Astrocyte (in vitro differentiated cells and primary cell): ENCODE data around the gene ATP2A1. TPM values are rescaled to one million over a fixed set of nuclear protein-coding genes. Genes with fewer than 3 reads are reported as not detected.

Experiments
- DNase-seq: peaks from one replicate; pipeline ENCODE4 v3.0.0-alpha.2; 2010; ENCODE audit warnings: low read depth
- FAIRE-seq: peaks from 2 replicates; lab custom pipeline; 2011; peaks lifted over from hg19 to GRCh38; lab: Jason Lieb, UNC
- H2AFZ ChIP-seq: 2 replicates; pipeline ENCODE4 v1.6.0; 2012; ENCODE audit warnings: low read depth, low read length, inconsistent platforms
- H3K27ac ChIP-seq: 2 replicates; pipeline ENCODE4 v1.5.1; 2011; ENCODE audit warnings: low read depth, low read length, inconsistent platforms
- H3K27me3 ChIP-seq: 2 replicates; pipeline ENCODE4 v1.6.0; 2011; ENCODE audit warnings: low read length, inconsistent platforms; ENCODE audit not compliant: insufficient read depth
- H3K36me3 ChIP-seq: 2 replicates; pipeline ENCODE4 v1.5.1; 2011; ENCODE audit warnings: low read length, inconsistent platforms; ENCODE audit not compliant: insufficient read depth
- H3K4me1 ChIP-seq: 2 replicates; pipeline ENCODE4 v1.5.1; 2011; ENCODE audit warnings: low read length, inconsistent platforms; ENCODE audit not compliant: insufficient read depth
- H3K4me2 ChIP-seq: 2 replicates; pipeline ENCODE4 v1.6.0; 2012; ENCODE audit warnings: low read length, inconsistent platforms
- H3K4me3 ChIP-seq: 2 replicates; pipeline ENCODE4 v1.5.1; 2011; ENCODE audit warnings: low read depth, mild to moderate bottlenecking, low read length, inconsistent platforms; ENCODE audit not compliant: insufficient read depth
- H3K79me2 ChIP-seq: 2 replicates; pipeline ENCODE4 v1.6.0; 2012; ENCODE audit warnings: mild to moderate bottlenecking, low read length, inconsistent platforms; ENCODE audit not compliant: insufficient read depth
- H3K9ac ChIP-seq: 2 replicates; pipeline ENCODE4 v1.6.0; 2012; ENCODE audit warnings: mild to moderate bottlenecking, low read length, inconsistent platforms
- H3K9me3 ChIP-seq: 2 replicates; pipeline ENCODE4 v1.5.1; 2012; ENCODE audit warnings: low read depth, mild to moderate bottlenecking, low read length, inconsistent platforms; ENCODE audit not compliant: insufficient read depth
- H4K20me1 ChIP-seq: 2 replicates; pipeline ENCODE4 v1.6.0; 2012; ENCODE audit warnings: low read length, inconsistent platforms; ENCODE audit not compliant: insufficient read depth
- H3K27ac Mint-ChIP-seq: one replicate; pipeline ENCODE4 v1.8.0; 2021; ENCODE audit warnings: mild to moderate bottlenecking, mixed read lengths; ENCODE audit not compliant: unreplicated experiment
- H3K27me3 Mint-ChIP-seq: one replicate; pipeline ENCODE4 v1.8.0; 2021; ENCODE audit warnings: low read depth, mixed read lengths; ENCODE audit not compliant: unreplicated experiment
- H3K36me3 Mint-ChIP-seq: one replicate; pipeline ENCODE4 v1.8.0; 2021; ENCODE audit warnings: low read depth, mixed read lengths; ENCODE audit not compliant: unreplicated experiment
- H3K4me1 Mint-ChIP-seq: one replicate; pipeline ENCODE4 v1.8.0; 2021; ENCODE audit warnings: low read depth, mixed read lengths; ENCODE audit not compliant: unreplicated experiment
- H3K4me3 Mint-ChIP-seq: one replicate; pipeline ENCODE4 v1.8.0; 2021; ENCODE audit warnings: mild to moderate bottlenecking, moderate library complexity, mixed read lengths; ENCODE audit not compliant: unreplicated experiment
- H3K9me3 Mint-ChIP-seq: one replicate; pipeline ENCODE4 v1.8.0; 2021; ENCODE audit warnings: mild to moderate bottlenecking, mixed read lengths; ENCODE audit not compliant: unreplicated experiment
- EZH2 ChIP-seq: IDR thresholded peaks from 2 replicates; pipeline ENCODE4 v1.6.1; 2012; ENCODE audit warnings: mild to moderate bottlenecking, low read length, inconsistent platforms; ENCODE audit not compliant: insufficient read depth
- total RNA-seq: library from RNA; stranded (reverse); gene quantifications from 2 replicates; pipeline ENCODE4 v1.2.1, GENCODE V29; 2021
- TF ChIP-seq, protein P1 (sequence below): IDR thresholded peaks from 2 replicates; pipeline ENCODE4 v1.5.1; 2011; ENCODE audit warnings: low read depth, mild to moderate bottlenecking, inconsistent platforms, low read length, moderate library complexity; ENCODE audit not compliant: insufficient read depth

Gene ATP2A1
- total RNA-seq, 1 donor from 2014 or later = 2.0 TPM

GRCh38 chr16:28845761-28846079, 32.6 kb upstream of the ATP2A1 start:
- Mint-ChIP-seq H3K4me1 (peaks cover 9% of the 10 kb centered on the region), H3K36me3 (peaks cover 6% of the 10 kb centered on the region), H3K9me3 (no peaks in the 10 kb centered on the region), H3K27me3 (no peaks in the 10 kb centered on the region), H3K27ac (peak overlapping the region; percentile 96), H3K4me3 (peak overlapping the region; percentile 97)
- FAIRE-seq = no peak
- peaks cover 41% of the 10 kb centered on the region for H3K79me2 ChIP-seq
- H4K20me1 ChIP-seq = peaks cover 14% of the 10 kb centered on the region
- H3K36me3 ChIP-seq = peaks cover 23% of the 10 kb centered on the region
- TF ChIP-seq EZH2 = no peak
- TF ChIP-seq, protein P1, sequence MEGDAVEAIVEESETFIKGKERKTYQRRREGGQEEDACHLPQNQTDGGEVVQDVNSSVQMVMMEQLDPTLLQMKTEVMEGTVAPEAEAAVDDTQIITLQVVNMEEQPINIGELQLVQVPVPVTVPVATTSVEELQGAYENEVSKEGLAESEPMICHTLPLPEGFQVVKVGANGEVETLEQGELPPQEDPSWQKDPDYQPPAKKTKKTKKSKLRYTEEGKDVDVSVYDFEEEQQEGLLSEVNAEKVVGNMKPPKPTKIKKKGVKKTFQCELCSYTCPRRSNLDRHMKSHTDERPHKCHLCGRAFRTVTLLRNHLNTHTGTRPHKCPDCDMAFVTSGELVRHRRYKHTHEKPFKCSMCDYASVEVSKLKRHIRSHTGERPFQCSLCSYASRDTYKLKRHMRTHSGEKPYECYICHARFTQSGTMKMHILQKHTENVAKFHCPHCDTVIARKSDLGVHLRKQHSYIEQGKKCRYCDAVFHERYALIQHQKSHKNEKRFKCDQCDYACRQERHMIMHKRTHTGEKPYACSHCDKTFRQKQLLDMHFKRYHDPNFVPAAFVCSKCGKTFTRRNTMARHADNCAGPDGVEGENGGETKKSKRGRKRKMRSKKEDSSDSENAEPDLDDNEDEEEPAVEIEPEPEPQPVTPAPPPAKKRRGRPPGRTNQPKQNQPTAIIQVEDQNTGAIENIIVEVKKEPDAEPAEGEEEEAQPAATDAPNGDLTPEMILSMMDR = no peak
- H3K9ac ChIP-seq = peak overlapping the region; percentile 88
- H3K27ac ChIP-seq = peak overlapping the region; percentile 66
- peak overlapping the region; percentile 95 for H3K4me2 ChIP-seq
- H3K27me3 ChIP-seq = no peaks in the 10 kb centered on the region
- H2AFZ ChIP-seq = peak overlapping the region; percentile 74
- DNase-seq = no peak
- peaks cover 12% of the 10 kb centered on the region for H3K4me1 ChIP-seq
- H3K9me3 ChIP-seq = no peaks in the 10 kb centered on the region
- H3K4me3 ChIP-seq = peak overlapping the region; percentile 84

GRCh38 chr16:28846080-28846932, 32.0 kb upstream of the ATP2A1 start, which contains the start of gene TUFM:
TSS of gene TUFM (minus strand) at chr16:28846348. CDS start at chr16:28846269, 79 bp downstream.
- H3K36me3 ChIP-seq = peaks cover 22% of the 10 kb centered on the region
- Mint-ChIP-seq H3K27me3 (no peaks in the 10 kb centered on the region), H3K4me1 (peaks cover 9% of the 10 kb centered on the region), H3K9me3 (no peaks in the 10 kb centered on the region), H3K36me3 (peaks cover 6% of the 10 kb centered on the region), H3K27ac (peak within 1 kb of the TSS; percentile 96), H3K4me3 (peak within 1 kb of the TSS; percentile 97)
- H3K79me2 ChIP-seq = peaks cover 41% of the 10 kb centered on the region
- peak within 1 kb of the TSS; percentile 66 for H3K27ac ChIP-seq
- H3K9ac ChIP-seq = peak within 1 kb of the TSS; percentile 88
- peak within 1 kb of the TSS; percentile 84 for H3K4me3 ChIP-seq
- FAIRE-seq = peak; percentile 49
- peaks cover 14% of the 10 kb centered on the region for H4K20me1 ChIP-seq
- peaks cover 12% of the 10 kb centered on the region for H3K4me1 ChIP-seq
- TF ChIP-seq EZH2 = no peak
- TF ChIP-seq, protein P1 = peak; percentile 25
- no peaks in the 10 kb centered on the region for H3K27me3 ChIP-seq
- peak within 1 kb of the TSS; percentile 83 for H2AFZ ChIP-seq
- DNase-seq = peak; percentile 95
- no peaks in the 10 kb centered on the region for H3K9me3 ChIP-seq
- peak within 1 kb of the TSS; percentile 95 for H3K4me2 ChIP-seq

- peaks cover 6% of the 10 kb centered on the region for H3K36me3 Mint-ChIP-seq
- peak overlapping the region; percentile 84 for H3K4me3 ChIP-seq
- peak overlapping the region; percentile 93 for H3K27ac Mint-ChIP-seq
- peaks cover 14% of the 10 kb centered on the region for H4K20me1 ChIP-seq
- FAIRE-seq = no peak
- H3K27me3 Mint-ChIP-seq = no peaks in the 10 kb centered on the region
- TF ChIP-seq, protein P1 = no peak
- no peak for TF ChIP-seq EZH2
- DNase-seq = no peak
- peaks cover 12% of the 10 kb centered on the region for H3K4me1 ChIP-seq
- H3K27ac ChIP-seq = peak overlapping the region; percentile 50
- H3K4me3 Mint-ChIP-seq = peak overlapping the region; percentile 97
- H3K9ac ChIP-seq = peak overlapping the region; percentile 88
- peak overlapping the region; percentile 83 for H2AFZ ChIP-seq
- H3K4me2 ChIP-seq = peak overlapping the region; percentile 90
- H3K9me3 ChIP-seq = no peaks in the 10 kb centered on the region
- peaks cover 19% of the 10 kb centered on the region for H3K36me3 ChIP-seq
- peaks cover 41% of the 10 kb centered on the region for H3K79me2 ChIP-seq
- no peaks in the 10 kb centered on the region for H3K9me3 Mint-ChIP-seq
- H3K4me1 Mint-ChIP-seq = peaks cover 9% of the 10 kb centered on the region
- no peaks in the 10 kb centered on the region for H3K27me3 ChIP-seq
Observed at GRCh38 chr16:28846933-28847273, 31.4 kb upstream of the ATP2A1 start.
